CD4-positive, alpha-beta T cell treated with Interleukin-1 beta for 1 hour (primary cell): Measurements from ENCODE around the gene FRYL.

Experiments
- DNase-seq, 2 donors: peaks; one replicate each; pipeline ENCODE4 v3.0.0-alpha.2; 2020 to 2022

Gene FRYL

GRCh38 chr4:48543796-48544195 is 236.3 kb downstream of the FRYL start:
- no peak for DNase-seq

GRCh38 chr4:48542888-48543287 is 237.2 kb downstream of the FRYL start:
- DNase-seq: no peak

GRCh38 chr4:48539597-48539996 is 240.5 kb downstream of the FRYL start:
- no peak for DNase-seq

GRCh38 chr4:48538358-48538757 is 241.7 kb downstream of the FRYL start:
- DNase-seq: no peak

- DNase-seq: no peak
These were observed 253.7 kb downstream of the FRYL start for GRCh38 chr4:48526406-48526805.

- no peak for DNase-seq
These were observed 261.9 kb downstream of the FRYL start for GRCh38 chr4:48518143-48518542.

- no peak for DNase-seq
These were observed 270.5 kb downstream of the FRYL start for GRCh38 chr4:48509543-48509942.

- no peak for DNase-seq
These were observed 273.4 kb downstream of the FRYL start for GRCh38 chr4:48506716-48507115.

GRCh38 chr4:48504352-48504751 is 275.7 kb downstream of the FRYL start:
- no peak for DNase-seq

- no peak for DNase-seq
These were observed 276.1 kb downstream of the FRYL start for GRCh38 chr4:48504026-48504330.

GRCh38 chr4:48503233-48504025 is 276.6 kb downstream of the FRYL start:
- no peak for DNase-seq

- no peak for DNase-seq
These were observed 280.5 kb downstream of the FRYL start for GRCh38 chr4:48499551-48500066.

GRCh38 chr4:48498895-48499294 is 281.2 kb downstream of the FRYL start:
- no peak for DNase-seq

- no peak for DNase-seq
These were observed 284.1 kb downstream of the FRYL start for GRCh38 chr4:48495941-48496340.

GRCh38 chr4:48493452-48494100 is 286.5 kb downstream of the FRYL start:
- DNase-seq: no peak

- DNase-seq: no peak
These were observed 288.4 kb downstream of the FRYL start for GRCh38 chr4:48491514-48492176.

GRCh38 chr4:48490680-48491513 is 289.2 kb downstream of the FRYL start:
- DNase-seq: no peak

GRCh38 chr4:48490012-48490679 is 289.9 kb downstream of the FRYL start, which contains the start of gene ZAR1:
Gene ZAR1, plus strand, starts transcription at chr4:48490252. Its CDS starts 40 bp downstream, at chr4:48490292.
- no peak for DNase-seq

- DNase-seq: no peak
These were observed 290.4 kb downstream of the FRYL start for GRCh38 chr4:48489683-48490011.

- DNase-seq: no peak
These were observed 295.4 kb downstream of the FRYL start for GRCh38 chr4:48484494-48485168.

GRCh38 chr4:48483777-48484493 is 296.1 kb downstream of the FRYL start:
- no peak for DNase-seq
